Transverse colon (tissue), 4 donors: Measurements from ENCODE around the gene INO80E.
"Not testable (repeated sequence)": the region's sequence is repeated elsewhere in the genome, so short reads cannot be mapped to it uniquely, and the experiment has no call there.

ENCODE experiments used
- EP300 ChIP-seq: sonication (generic); formaldehyde crosslinking; IDR thresholded peaks from one replicate; pipeline ENCODE4 v1.6.1; 2017; ENCODE audit warnings: antibody characterized with exemption, low read depth
- POLR2A ChIP-seq: fragments of 450-650 bp; IDR thresholded peaks from one replicate; pipeline ENCODE4 v1.6.1; 2016; ENCODE audit warnings: antibody characterized with exemption, mild to moderate bottlenecking, moderate library complexity
- POLR2AphosphoS5 ChIP-seq, 3 donors: sonication (generic); formaldehyde crosslinking; IDR thresholded peaks; one replicate each; pipeline ENCODE4 v1.6.1; 2016; ENCODE audit warnings: antibody characterized with exemption in 3 of 3
- TF ChIP-seq, protein P1 (sequence below), 5 experiments: fragments of 200-600 bp in 3 of 5; fragments of 450-650 bp in 2 of 5; sonication (generic) in 3 of 5; IDR thresholded peaks; 1 replicate in 2 of 5; 2 replicates in 3 of 5; pipeline ENCODE4 v1.5.1; 2016 to 2017; ENCODE audit warnings: antibody characterized with exemption in 5 of 5, inconsistent platforms in 3 of 5, mild to moderate bottlenecking in 2 of 5, moderate library complexity in 1 of 5

DNA sequence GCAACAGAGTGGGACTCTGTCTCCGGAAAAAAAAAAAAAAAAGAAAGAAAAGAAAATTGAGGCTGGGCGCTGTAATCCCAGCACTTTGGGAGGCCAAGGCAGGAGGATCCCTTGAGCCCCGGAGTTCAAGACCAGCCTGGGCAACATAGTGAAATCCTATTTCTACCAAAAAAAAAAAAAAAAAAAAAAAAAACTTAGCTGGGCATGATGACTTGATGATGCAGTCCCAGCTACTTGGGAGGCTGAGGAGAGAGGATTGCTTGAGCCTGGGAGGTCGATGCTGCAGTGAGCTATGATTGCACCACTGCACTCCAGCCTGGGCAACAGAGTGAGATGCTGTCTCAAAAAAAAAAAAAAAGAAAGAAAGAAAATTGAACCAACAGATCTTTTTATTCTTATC, 21.9 kb downstream of the INO80E start:
- TF ChIP-seq EP300; POLR2AphosphoS5 (IDR thresholded peaks at IDR 0.05); POLR2A: not testable (repeated sequence)
- TF ChIP-seq, protein P1, sequence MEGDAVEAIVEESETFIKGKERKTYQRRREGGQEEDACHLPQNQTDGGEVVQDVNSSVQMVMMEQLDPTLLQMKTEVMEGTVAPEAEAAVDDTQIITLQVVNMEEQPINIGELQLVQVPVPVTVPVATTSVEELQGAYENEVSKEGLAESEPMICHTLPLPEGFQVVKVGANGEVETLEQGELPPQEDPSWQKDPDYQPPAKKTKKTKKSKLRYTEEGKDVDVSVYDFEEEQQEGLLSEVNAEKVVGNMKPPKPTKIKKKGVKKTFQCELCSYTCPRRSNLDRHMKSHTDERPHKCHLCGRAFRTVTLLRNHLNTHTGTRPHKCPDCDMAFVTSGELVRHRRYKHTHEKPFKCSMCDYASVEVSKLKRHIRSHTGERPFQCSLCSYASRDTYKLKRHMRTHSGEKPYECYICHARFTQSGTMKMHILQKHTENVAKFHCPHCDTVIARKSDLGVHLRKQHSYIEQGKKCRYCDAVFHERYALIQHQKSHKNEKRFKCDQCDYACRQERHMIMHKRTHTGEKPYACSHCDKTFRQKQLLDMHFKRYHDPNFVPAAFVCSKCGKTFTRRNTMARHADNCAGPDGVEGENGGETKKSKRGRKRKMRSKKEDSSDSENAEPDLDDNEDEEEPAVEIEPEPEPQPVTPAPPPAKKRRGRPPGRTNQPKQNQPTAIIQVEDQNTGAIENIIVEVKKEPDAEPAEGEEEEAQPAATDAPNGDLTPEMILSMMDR (IDR thresholded peaks at IDR 0.05), result not testable (repeated sequence)
